HG03039 (cell line): ENCODE results near the gene B4GALNT4.
"Not testable (repeated sequence)": the region's sequence is repeated elsewhere in the genome, so short reads cannot be mapped to it uniquely, and the experiment has no call there.

ENCODE experiments used
- ATAC-seq: cut with Tn5 transposase; IDR thresholded peaks from one replicate; pipeline ENCODE4 v1.9.1; 2021; ENCODE audit warnings: mild to moderate bottlenecking, moderate library complexity; ENCODE audit not compliant: unreplicated experiment

B4GALNT4 gene

DNA sequence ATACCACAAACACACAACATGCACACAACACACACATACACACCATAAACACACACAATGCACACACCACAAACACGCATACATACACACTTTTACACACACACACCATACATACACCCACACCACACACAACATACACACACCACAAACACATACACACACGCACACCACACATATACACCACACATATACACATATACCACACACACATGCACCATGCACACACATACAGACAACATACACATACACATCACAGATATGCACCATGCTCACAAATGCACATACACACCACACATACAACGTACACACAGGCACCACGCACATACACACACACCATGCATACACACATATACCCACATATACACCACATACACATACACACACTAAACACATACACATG lies 11.7 kb upstream of the B4GALNT4 start:
- ATAC-seq = no peak

- no peak for ATAC-seq
Observed at GRCh38 chr11:358129-358800, 11.0 kb upstream of the B4GALNT4 start.

DNA sequence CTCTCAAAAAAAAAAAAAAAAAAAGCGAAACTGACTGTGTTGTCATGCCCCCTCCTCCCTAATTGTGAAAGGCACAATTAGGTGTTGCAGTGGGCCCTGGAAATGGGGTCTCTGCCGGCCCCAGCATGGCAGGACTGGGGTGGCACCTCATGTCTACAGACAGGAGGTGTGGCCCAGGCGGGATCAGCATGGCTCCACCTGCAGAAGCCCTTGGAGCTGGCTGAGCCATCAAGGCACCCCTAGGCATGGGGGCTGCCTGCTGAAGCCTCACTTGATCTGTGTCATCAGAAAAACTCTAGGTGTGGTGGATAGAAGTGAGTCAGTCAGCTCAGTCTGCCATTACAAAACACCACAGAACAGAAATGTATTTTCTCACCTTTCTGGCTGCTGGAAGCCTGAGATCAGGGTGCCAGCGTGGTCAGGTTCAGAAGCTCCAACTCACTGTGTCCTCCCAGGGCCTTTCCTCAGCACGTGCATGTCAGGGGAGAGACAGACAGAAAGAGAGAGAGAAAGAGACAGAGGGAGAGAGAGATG lies 10.1 kb upstream of the B4GALNT4 start:
- no peak for ATAC-seq

DNA sequence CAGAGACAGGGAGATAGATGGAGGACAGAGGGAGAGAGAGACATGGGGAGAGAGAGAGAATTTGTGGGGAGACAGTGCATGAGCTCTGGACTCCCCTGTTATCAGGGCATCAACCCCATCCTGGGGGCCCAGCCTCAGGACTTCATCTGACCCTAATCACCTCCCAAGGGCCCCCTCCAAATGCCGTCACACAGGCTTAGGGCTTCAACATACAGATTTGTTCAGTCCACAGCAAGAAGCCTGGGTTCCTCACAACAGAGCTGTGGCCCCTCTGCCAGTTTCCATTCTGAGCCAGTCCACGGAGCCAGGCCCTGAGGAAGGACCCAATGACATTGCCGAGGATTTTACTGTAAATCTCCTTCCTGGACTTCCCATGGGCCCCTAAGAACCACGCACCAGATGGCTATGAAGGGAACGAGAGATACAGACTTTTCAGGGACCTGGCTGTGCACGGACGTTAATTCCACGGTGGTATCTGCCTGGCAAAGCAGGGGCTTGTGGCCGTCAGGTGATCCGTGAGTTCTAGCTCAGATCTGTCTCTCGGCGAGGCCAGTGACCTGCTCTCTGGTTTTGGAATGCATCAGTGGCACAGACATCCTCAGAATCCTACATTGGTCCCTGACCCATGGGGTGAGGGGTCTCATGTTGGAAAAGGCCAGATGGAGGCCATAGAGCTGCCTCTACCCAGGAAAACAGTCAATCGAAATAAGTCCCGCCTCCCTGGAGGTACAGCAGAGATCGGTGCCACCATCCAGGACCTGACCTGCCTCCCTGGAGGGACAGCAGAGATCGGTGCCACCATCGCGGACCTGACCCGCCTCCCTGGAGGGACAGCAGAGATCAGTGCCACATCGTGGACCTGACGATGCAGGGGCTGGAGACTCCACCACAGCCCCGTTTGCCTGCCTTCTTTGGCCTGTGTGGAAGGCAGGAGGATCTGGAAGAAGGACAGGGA lies 8.7 kb upstream of the B4GALNT4 start:
- ATAC-seq = no peak

- ATAC-seq = no peak
Observed at GRCh38 chr11:362642-363442, 6.5 kb upstream of the B4GALNT4 start.

GRCh38 chr11:363443-363805 lies 5.9 kb upstream of the B4GALNT4 start:
- ATAC-seq = not testable (repeated sequence)

DNA sequence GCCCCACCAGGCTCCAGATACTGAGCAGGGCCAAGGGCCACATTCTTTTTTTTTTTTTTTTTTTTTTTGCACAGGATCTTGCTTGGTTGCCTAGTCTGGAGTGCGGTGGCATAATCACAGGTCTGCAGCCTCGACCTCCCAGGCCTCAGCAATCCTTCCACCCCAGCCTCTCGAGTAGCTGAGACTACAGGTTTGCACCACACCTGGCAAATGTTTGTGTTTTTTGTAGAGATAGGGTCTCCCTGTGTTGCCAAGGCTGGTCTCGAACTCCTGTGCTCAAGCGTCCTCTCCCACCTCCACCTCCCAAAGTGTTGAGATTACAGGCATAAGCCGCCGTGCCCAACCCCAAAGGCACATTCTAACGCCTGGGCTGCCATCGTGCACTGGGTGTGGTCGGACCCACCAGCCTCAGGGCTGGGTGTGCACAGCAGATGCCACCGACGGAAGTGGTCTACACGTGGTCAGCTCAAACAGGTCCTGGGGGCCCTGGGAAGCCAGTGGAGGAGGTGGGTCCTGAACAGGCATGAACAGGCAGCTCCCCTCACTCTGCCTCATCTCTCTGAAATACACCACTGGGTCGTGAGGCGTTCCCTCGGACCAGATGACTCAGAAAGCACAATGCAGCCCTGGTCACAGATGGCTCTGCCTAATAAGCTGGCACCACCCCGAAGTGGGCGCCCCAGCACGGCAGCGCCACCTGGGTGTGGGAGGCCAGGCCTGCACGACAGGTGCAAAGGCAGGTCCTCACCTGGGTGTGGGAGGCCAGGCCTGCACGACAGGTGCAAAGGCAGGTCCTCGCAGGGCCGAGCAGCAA lies 5.1 kb upstream of the B4GALNT4 start:
- ATAC-seq = no peak

DNA sequence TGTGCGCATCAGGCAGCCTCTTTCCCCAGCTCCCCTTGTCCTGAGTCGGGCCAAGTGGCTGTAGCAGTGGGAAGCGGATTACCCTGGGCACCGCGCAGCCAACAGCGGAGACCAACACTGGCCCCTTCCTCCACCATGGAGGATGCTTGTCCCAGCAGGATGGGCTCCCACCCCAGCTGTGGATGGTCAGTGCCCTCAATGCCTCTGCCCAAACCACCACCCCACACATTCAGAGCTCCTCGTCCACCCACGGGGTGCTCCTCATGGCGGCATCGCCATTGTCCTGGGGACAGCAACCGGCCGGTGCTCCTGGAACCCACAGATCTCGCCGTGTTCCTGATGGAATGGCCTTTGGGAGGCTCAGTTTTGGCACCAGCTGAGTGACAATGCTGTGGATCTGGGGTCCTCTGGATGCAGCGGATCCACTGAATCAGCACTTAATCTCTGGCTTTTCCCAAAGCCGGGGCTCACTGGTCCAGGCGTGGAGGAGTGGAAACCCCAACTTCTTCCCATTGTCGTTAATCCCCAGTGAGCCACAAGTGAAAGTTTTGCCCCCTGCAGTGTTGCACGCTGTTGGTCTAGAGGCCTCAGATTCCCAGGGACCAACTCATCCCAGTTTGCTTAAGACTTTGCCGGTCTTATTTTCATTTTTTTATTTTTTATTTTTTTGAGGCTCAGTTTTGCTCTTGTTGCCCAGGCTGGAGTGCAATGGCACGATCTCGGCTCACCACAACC lies 4.1 kb upstream of the B4GALNT4 start:
- ATAC-seq = no peak

DNA sequence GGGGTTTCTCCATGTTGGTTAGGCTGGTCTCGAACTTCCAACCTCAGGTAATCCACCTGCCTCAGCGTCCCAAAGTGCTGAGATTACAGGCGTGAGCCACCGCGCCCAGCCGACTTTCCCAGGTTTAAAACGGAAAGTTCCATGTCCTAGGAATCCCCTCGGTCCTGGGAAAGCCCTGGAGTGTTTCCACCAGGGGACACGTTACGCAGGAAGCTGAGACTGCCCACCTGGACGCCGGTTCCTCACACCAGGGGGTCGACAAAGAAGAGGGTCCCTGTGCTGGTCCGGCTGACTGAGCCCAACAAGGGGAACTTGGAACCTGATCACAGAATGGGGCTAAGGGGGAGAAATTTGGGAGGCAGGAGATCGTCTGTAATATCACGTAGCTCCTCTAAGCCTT lies 3.5 kb upstream of the B4GALNT4 start:
- no peak for ATAC-seq

DNA sequence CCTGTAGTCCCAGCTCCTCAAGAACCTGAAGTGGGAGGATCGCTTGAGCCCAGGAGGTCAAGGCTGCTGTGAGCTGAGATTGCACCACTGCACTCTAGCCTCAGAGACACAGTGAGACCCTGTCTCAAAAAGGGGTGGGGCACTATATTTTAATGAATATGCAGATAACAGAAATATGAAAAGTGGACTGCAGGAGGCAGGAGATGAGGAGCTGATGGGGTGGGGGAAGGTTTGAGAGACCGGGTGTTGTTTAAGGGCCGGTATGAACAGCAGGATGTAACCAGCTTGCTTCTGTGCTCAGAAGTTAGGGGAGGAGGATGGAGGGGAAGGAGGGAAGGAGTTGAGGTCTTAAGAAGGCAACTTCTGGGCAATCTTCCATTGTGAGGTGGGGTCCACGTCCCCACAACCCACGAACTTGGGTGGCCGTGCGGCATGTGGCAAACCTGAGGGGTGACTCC lies 1.3 kb upstream of the B4GALNT4 start:
- no peak for ATAC-seq

GRCh38 chr11:368414-369335 lies 624 bp upstream of the B4GALNT4 start:
- ATAC-seq = no peak

- no peak for ATAC-seq
Observed at GRCh38 chr11:370070-370941, 1.0 kb downstream of the B4GALNT4 start.

GRCh38 chr11:371051-371450 lies 1.8 kb downstream of the B4GALNT4 start:
- no peak for ATAC-seq

DNA sequence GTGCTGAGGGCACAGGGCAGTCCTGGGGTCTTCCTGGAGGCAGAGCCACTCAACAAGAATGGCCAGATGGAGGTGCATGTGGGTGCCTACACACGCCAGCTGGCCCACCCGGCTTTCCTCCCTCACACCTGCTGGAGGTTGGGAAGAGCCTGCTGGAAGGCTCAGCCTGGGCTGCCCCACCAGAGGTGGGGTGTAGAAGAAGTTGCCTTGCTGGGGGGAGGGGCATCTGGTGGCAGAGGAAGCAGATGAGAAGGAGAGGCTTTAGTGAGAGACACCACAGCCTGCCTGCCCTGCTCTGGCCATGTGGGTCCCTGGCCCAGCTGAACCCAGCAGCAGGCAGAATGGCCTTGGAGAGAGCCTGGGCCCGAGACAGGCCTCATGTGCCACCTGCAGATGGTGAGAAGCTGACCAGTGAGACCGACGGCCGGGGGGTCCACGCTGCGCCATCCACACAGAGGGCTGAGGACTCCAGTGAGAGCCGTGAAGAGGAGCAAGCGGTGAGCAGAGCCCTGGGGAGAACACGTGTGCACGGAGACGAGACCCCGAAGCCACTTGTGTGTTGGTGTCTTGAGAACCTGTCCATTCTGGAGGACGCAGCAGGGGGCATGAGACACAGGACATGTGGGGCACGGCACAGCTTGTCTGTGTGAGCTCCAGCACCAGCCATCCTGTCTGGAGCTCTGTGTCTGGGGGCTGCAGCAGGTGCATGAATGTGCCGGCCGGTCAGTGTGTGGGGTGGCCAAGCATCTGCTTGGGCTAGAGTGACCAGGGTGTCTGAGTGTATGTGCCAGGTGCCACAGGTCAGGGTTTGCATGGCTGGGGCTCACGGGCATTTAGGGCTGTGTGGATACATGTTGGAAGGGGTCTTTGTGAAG lies 2.7 kb downstream of the B4GALNT4 start:
- ATAC-seq = no peak

- no peak for ATAC-seq
Observed at GRCh38 chr11:372809-373715, 3.8 kb downstream of the B4GALNT4 start.
